Activated naive CD4-positive, alpha-beta T cell treated with anti-CD3 and anti-CD28 coated beads for 36 hours (primary cell): ENCODE results near the gene PREP. TPM values are rescaled to one million over a fixed set of nuclear protein-coding genes. Genes with fewer than 3 reads are reported as not detected.
"Not testable (repeated sequence)": the region's sequence is repeated elsewhere in the genome, so short reads cannot be mapped to it uniquely, and the experiment has no call there.

Experiments used
- CTCF ChIA-PET: fragments of 350-600 bp; sonication (Branson Sonifier 250); formaldehyde crosslinking; loops from one replicate; lab custom pipeline; 2021; ENCODE audit warnings: antibody characterized with exemption; lab: Charles Lee
- DNase-seq: peaks from one replicate; pipeline ENCODE4 v3.0.0-alpha.2; 2020
- H3K27ac Mint-ChIP-seq: one replicate; pipeline ENCODE4 v1.8.0; 2021; ENCODE audit warnings: mild to moderate bottlenecking, mixed read lengths
- H3K27me3 Mint-ChIP-seq: one replicate; pipeline ENCODE4 v1.8.0; 2021; ENCODE audit warnings: low read depth, mixed read lengths
- H3K36me3 Mint-ChIP-seq: one replicate; pipeline ENCODE4 v1.8.0; 2021; ENCODE audit warnings: low read depth, mixed read lengths
- H3K4me1 Mint-ChIP-seq: one replicate; pipeline ENCODE4 v1.8.0; 2021; ENCODE audit warnings: low read depth, mixed read lengths
- H3K4me3 Mint-ChIP-seq: one replicate; pipeline ENCODE4 v1.8.0; 2021; ENCODE audit warnings: mild to moderate bottlenecking, moderate library complexity, mixed read lengths
- H3K9me3 Mint-ChIP-seq: one replicate; pipeline ENCODE4 v1.8.0; 2021; ENCODE audit warnings: mixed read lengths
- intact Hi-C: fragments of 100-400 bp; cut with micrococcal nuclease; formaldehyde crosslinking; loops from one replicate; pipeline ENCODE4 v1.15.1; 2023
- total RNA-seq, 2 experiments: library from RNA; stranded (reverse); gene quantifications; one replicate each; pipeline ENCODE4 v1.2.3, GENCODE V29; 2021

PREP gene
- total RNA-seq, 2 experiments from 2014 or later, result 32.6 to 33.9 TPM

DNA sequence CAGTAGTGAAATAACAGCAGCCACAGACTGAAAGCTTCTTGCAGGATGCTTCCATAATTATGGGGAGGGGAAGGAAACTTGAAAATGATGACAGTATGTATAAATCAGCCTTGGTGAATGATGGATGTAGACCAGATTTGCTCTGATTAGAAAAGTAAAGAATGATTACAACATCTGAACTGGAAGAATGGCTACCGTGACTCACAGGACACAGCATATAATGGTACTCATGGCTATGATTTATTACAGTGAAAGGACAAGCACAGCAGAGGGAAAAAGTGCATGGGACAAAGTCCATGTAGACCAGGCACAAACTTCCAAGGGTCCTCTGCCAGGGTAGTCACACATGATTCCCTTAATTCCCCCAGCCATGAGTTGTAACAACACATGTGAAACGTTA lies 152.3 kb downstream of the PREP start:
- Mint-ChIP-seq H3K4me3 (no peak overlapping the region), H3K27ac (no peak overlapping the region), H3K36me3 (no peaks in the 10 kb centered on the region), H3K9me3 (peaks cover 1% of the 10 kb centered on the region), H3K4me1 (no peaks in the 10 kb centered on the region), H3K27me3 (peaks cover 2% of the 10 kb centered on the region)
- CTCF ChIA-PET, result no interaction called here
- no peak for DNase-seq
- intact Hi-C loops, result no loop called here

DNA sequence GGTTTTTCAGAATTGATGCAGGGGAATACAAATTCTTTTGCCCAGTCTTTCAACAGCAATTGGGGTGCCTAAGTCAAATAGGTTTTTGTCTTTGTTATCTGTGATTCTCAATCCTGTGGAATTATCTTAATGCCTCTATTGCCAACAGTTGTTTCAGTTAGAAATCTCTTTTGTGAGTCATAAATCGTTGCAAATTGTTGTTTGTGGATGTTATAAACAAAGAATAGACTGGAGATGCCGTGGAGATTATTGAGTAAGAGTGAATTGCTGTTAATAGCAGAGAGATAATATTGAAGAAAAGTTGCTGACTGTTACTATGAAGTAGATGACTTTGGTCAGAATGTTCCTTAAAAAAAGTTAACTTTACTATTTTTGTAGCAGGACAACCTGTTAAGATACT lies 159.4 kb downstream of the PREP start:
- no peak for DNase-seq
- H3K4me3 Mint-ChIP-seq, result no peak overlapping the region
- CTCF ChIA-PET, result no interaction called here
- peaks cover 3% of the 10 kb centered on the region for H3K9me3 Mint-ChIP-seq
- H3K4me1 Mint-ChIP-seq, result no peaks in the 10 kb centered on the region
- peaks cover 8% of the 10 kb centered on the region for H3K27me3 Mint-ChIP-seq
- H3K36me3 Mint-ChIP-seq, result no peaks in the 10 kb centered on the region
- no peak overlapping the region for H3K27ac Mint-ChIP-seq
- intact Hi-C loops, result no loop called here

DNA sequence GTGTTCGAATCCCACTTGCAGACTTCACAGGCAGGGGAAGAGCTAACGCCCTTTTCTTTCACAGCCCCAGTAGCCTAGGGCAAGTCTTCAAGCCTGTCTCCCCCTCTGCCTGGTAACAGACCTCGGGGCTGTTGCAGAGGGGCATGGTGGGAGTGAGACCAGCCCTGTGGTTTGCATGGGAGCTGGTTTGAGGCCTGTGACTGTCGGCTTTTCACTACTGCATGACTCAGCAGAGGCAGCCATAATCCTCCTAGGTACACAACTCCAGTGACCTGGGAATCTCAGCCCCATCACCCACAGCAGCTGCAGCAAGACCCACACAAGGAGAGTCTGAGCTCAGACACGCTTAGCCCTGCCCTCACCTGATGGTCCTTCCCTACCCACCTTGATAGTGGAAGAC lies 167.7 kb downstream of the PREP start:
- Mint-ChIP-seq H3K27me3 (peaks cover 32% of the 10 kb centered on the region), H3K36me3 (no peaks in the 10 kb centered on the region), H3K9me3 (peaks cover 15% of the 10 kb centered on the region), H3K27ac (no peak overlapping the region), H3K4me1 (no peaks in the 10 kb centered on the region), H3K4me3 (no peak overlapping the region)
- CTCF ChIA-PET, result no interaction called here
- no peak for DNase-seq
- intact Hi-C loops, result no loop called here

DNA sequence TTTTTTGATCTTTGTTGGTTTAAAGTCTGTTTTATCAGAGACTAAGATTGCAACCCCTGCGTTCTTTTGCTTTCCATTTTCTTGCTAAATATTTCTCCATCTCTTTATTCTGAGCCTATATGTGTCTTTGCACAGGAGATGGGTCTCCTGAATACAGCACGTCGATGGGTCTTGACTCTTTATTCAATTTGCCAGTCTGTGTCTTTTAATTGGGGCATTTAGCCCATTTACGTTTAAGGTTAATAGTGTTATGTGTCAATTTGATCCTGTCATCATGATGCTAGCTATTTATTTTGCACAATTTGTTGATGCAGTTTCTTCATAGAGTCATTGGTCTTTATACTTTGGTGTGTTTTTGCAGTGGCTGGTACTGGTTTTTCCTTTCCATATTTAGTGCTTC lies 171.1 kb downstream of the PREP start:
- H3K4me3 Mint-ChIP-seq, intact Hi-C loops, DNase-seq, H3K4me1 Mint-ChIP-seq, H3K36me3 Mint-ChIP-seq, CTCF ChIA-PET, H3K27ac Mint-ChIP-seq: not testable (repeated sequence)
- H3K27me3 Mint-ChIP-seq, result peaks cover 23% of the 10 kb centered on the region
- peaks cover 11% of the 10 kb centered on the region for H3K9me3 Mint-ChIP-seq

Other genes starting within 250 kb of the PREP start
- not detected for gene POPDC3, start 223.1 kb downstream of the PREP start, total RNA-seq